GM10248 (cell line): Measurements from ENCODE around the gene IWS1.

Experiments
- CTCF ChIA-PET: fragments of 300-600 bp; sonication (Branson Sonifier 250); formaldehyde crosslinking; extraction: SDS; loops from one replicate; lab custom pipeline; 2021; ENCODE audit warnings: antibody characterized with exemption; lab: Yijun Ruan, JAX
- POLR2A ChIA-PET: fragments of 350-650 bp; sonication (Branson Sonifier 250); formaldehyde crosslinking; extraction: SDS; loops from one replicate; lab custom pipeline; 2020; ENCODE audit warnings: antibody characterized with exemption; lab: Yijun Ruan, JAX
- DNase-seq: peaks from one replicate; pipeline ENCODE4 v3.0.0; 2012; ENCODE audit errors: extremely low spot score
- TF ChIP-seq, protein P1 (sequence below): IDR thresholded peaks from 2 replicates; pipeline ENCODE4 v1.5.1; 2012; ENCODE audit warnings: mild to moderate bottlenecking, low read depth; ENCODE audit errors: extremely low read depth, missing control alignments, control extremely low read depth

The IWS1 gene

GRCh38 chr2:127465258-127465657, 61.0 kb downstream of the IWS1 start:
- no peak for DNase-seq
- TF ChIP-seq, protein P1, sequence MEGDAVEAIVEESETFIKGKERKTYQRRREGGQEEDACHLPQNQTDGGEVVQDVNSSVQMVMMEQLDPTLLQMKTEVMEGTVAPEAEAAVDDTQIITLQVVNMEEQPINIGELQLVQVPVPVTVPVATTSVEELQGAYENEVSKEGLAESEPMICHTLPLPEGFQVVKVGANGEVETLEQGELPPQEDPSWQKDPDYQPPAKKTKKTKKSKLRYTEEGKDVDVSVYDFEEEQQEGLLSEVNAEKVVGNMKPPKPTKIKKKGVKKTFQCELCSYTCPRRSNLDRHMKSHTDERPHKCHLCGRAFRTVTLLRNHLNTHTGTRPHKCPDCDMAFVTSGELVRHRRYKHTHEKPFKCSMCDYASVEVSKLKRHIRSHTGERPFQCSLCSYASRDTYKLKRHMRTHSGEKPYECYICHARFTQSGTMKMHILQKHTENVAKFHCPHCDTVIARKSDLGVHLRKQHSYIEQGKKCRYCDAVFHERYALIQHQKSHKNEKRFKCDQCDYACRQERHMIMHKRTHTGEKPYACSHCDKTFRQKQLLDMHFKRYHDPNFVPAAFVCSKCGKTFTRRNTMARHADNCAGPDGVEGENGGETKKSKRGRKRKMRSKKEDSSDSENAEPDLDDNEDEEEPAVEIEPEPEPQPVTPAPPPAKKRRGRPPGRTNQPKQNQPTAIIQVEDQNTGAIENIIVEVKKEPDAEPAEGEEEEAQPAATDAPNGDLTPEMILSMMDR: no peak
- POLR2A ChIA-PET: no interaction called here
- CTCF ChIA-PET: interaction anchor here (0.7 to 0.8 kb wide), 2 partner anchors 14 to 41 kb away, joined by 3 to 4 read pairs; no protein-coding TSS in a partner anchor

GRCh38 chr2:127464470-127465257, 61.6 kb downstream of the IWS1 start:
- CTCF ChIA-PET: interaction anchor here (0.7 to 0.8 kb wide), 2 partner anchors 14 to 42 kb away, joined by 3 to 4 read pairs; no protein-coding TSS in a partner anchor

GRCh38 chr2:127463155-127463991, 62.9 kb downstream of the IWS1 start:
- POLR2A ChIA-PET: no interaction called here
- DNase-seq: no peak
- CTCF ChIA-PET: interaction anchor here (0.9 to 2.4 kb wide), 5 partner anchors 9 to 30 kb away, joined by 3 to 7 read pairs (median 3); no protein-coding TSS in a partner anchor
- TF ChIP-seq, protein P1: no peak

More at GRCh38 chr2:127464470-127465257, 61.6 kb downstream of the IWS1 start:
- TF ChIP-seq, protein P1: no peak
- no peak for DNase-seq
- POLR2A ChIA-PET: no interaction called here

DNA sequence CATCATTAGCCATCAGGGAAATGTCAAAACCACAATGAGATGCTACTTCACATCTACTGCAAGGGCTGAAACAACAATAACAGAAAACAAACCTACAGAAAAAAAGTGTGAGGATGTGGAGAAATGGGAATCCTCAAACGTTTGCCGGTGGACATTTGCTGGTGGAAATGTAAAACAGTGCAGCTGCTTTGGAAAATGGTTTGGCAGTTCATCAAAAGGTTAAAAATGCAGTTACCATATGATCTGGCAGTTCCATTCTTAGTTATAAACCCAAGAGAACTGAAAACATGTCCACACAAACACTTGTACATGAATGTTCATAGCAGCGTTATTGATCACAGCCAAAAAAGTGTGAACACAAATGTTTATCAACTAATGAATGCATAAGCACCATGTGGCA, 63.8 kb downstream of the IWS1 start:
- CTCF ChIA-PET: interaction anchor here (0.7 to 2.4 kb wide), 6 partner anchors 10 to 29 kb away, joined by 3 to 7 read pairs (median 3); no protein-coding TSS in a partner anchor
- POLR2A ChIA-PET: no interaction called here
- DNase-seq: no peak
- TF ChIP-seq, protein P1: no peak

DNA sequence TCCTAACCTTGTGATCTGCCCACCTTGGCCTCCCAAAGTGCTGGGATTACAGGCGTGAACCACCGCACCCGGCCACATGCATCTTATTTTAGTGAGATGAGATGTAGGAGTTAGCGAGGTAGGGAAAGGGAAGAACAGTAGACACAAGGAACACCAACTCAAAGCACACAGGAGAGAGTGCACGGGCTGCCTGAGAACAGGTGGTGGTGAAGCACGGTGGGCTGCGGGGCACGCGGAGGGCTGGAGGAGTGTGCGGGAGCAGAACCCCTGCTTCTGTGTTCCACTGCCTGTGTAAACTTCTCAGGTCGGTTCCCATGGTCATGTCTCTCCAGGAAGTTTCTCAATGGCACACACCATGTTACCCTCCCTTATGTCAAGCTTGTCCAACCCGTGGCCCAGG, 69.3 kb downstream of the IWS1 start:
- TF ChIP-seq, protein P1: no peak
- no peak for DNase-seq
- ChIA-PET CTCF (interaction anchor here (1.1 kb wide), 1 partner anchor 19 kb away, joined by 4 read pairs; no protein-coding TSS in a partner anchor), POLR2A (no interaction called here)
